Progenitor cell of endocrine pancreas (in vitro differentiated cells): ENCODE measurements around the gene SCN1B. TPM values are rescaled to one million over a fixed set of nuclear protein-coding genes. Genes with fewer than 3 reads are reported as not detected.

Source experiments
- DNase-seq: peaks from one replicate; pipeline ENCODE4 v3.0.0; 2021; ENCODE audit warnings: low spot score; ENCODE audit not compliant: unreplicated experiment
- H3K27ac Mint-ChIP-seq: 2 replicates; pipeline ENCODE4 v1.8.0; 2021; ENCODE audit warnings: mild to moderate bottlenecking, moderate library complexity, mixed read lengths
- H3K27me3 Mint-ChIP-seq: 2 replicates; pipeline ENCODE4 v1.8.0; 2021; ENCODE audit warnings: mixed read lengths
- H3K36me3 Mint-ChIP-seq: 2 replicates; pipeline ENCODE4 v1.8.0; 2022; ENCODE audit warnings: mixed read lengths; ENCODE audit not compliant: insufficient read depth
- H3K4me1 Mint-ChIP-seq: 2 replicates; pipeline ENCODE4 v1.8.0; 2021; ENCODE audit warnings: low read depth, mixed read lengths
- H3K4me3 Mint-ChIP-seq: 2 replicates; pipeline ENCODE4 v1.8.0; 2021; ENCODE audit warnings: low read depth, mild to moderate bottlenecking, moderate library complexity, mixed read lengths
- H3K9me3 Mint-ChIP-seq: 2 replicates; pipeline ENCODE4 v1.8.0; 2021; ENCODE audit warnings: low read depth, mixed read lengths
- total RNA-seq: library from RNA; stranded (reverse); gene quantifications from 2 replicates; pipeline ENCODE4 v1.2.1, GENCODE V29; 2021
- TF ChIP-seq, protein P1 (sequence below): fragments of 200-600 bp; sonication (generic); IDR thresholded peaks from one replicate; pipeline ENCODE4 v1.5.0; 2021; ENCODE audit warnings: antibody characterized with exemption, mild to moderate bottlenecking; ENCODE audit not compliant: unreplicated experiment

Gene SCN1B
- total RNA-seq, 1 donor from 2014 or later: 1.7 TPM

DNA sequence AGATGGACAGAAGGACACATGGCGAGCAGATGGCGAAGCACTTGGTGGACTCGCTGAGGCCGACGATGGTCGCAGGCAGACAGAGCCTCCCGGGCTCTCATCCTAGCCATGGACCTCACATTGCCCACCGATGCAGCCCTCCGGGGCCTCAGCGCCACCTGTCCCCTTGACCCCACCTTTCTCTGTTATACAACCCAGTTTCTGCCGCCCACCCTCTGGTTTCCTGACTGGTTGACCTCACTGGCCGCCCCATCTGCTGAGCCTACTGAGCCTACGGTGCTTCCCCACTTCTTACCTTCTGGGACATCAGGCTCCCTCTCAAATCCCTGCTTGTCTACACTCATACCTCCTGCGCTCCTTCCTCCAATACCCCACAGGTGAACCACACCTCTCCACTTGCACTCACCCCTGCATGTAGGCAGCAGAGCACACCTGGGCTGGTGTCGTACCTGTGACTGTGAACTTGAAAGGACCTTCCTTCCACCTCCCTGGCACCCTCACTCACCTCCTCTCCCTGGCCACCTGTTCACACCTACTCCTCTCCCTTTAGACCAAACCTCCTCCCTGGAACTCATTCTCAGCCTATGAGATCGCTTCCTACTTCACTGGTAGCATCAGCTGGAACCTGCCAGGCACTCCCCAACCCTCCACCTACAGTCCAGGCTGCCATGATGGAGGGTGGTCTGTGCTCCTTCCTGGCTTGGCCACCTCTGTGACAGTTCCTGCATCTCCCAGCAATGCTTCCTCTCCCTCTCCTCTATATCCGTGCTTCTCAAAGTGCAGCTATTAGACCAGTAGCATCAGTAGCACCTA, 47.3 kb downstream of the SCN1B start:
- Mint-ChIP-seq H3K9me3 (no peaks in the 10 kb centered on the region), H3K4me1 (no peaks in the 10 kb centered on the region), H3K27ac (no peak overlapping the region), H3K36me3 (no peaks in the 10 kb centered on the region), H3K27me3 (peaks cover 23% of the 10 kb centered on the region), H3K4me3 (no peak overlapping the region)
- TF ChIP-seq, protein P1, sequence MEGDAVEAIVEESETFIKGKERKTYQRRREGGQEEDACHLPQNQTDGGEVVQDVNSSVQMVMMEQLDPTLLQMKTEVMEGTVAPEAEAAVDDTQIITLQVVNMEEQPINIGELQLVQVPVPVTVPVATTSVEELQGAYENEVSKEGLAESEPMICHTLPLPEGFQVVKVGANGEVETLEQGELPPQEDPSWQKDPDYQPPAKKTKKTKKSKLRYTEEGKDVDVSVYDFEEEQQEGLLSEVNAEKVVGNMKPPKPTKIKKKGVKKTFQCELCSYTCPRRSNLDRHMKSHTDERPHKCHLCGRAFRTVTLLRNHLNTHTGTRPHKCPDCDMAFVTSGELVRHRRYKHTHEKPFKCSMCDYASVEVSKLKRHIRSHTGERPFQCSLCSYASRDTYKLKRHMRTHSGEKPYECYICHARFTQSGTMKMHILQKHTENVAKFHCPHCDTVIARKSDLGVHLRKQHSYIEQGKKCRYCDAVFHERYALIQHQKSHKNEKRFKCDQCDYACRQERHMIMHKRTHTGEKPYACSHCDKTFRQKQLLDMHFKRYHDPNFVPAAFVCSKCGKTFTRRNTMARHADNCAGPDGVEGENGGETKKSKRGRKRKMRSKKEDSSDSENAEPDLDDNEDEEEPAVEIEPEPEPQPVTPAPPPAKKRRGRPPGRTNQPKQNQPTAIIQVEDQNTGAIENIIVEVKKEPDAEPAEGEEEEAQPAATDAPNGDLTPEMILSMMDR: no peak
- DNase-seq: no peak

DNA sequence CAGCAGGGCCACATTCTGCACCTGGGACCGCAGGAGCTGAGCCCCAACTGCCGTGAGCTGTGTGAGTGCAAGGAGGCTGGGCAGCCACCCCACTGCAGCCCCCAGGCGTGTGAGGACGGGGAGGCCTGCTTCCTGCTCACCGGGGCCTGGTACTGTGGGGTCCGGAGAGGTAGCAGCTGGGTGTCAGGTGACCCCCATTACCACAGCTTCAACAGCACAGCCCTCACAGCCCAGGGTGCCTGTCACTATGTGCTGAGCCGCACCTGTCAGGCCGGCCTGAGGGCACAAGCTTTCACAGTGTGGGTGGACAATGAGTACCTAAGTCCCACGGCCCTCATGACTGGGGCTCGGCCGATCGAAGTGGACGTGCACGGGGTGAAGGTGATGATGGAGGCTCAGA, 49.6 kb downstream of the SCN1B start:
- no peak for DNase-seq
- Mint-ChIP-seq H3K4me1 (no peaks in the 10 kb centered on the region), H3K9me3 (no peaks in the 10 kb centered on the region), H3K4me3 (no peak overlapping the region), H3K36me3 (no peaks in the 10 kb centered on the region), H3K27me3 (peaks cover 23% of the 10 kb centered on the region), H3K27ac (no peak overlapping the region)
- TF ChIP-seq, protein P1: no peak

DNA sequence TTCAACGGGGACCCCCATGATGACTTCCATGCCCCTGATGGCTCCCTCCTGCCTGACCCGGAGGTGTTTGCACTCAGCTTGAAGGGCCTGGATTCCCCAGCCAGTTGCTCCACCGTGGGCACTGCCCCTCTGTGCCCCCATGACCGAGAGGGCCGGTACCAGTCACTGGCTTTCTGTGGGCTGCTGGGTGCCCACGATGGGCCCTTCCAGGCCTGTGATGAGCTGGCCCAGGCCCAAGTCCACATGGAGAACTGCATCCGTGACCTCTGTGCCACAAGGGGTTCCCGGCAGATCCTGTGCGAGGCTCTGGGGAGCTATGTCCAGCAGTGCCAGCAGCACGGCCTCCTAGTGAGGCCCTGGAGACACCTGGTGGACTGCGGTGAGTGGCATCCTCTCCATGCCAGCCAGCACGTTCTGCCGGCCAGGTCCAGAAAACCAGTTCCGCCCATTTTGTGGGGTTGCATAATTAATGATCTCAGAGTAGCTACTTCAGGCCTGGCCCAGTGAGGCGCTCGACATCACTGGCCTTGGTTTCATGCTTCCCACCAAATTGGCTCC, 50.4 kb downstream of the SCN1B start:
- TF ChIP-seq, protein P1: no peak
- peaks cover 21% of the 10 kb centered on the region for H3K27me3 Mint-ChIP-seq
- H3K9me3 Mint-ChIP-seq: no peaks in the 10 kb centered on the region
- H3K4me3 Mint-ChIP-seq: no peak overlapping the region
- H3K36me3 Mint-ChIP-seq: no peaks in the 10 kb centered on the region
- no peak for DNase-seq
- H3K4me1 Mint-ChIP-seq: no peaks in the 10 kb centered on the region
- H3K27ac Mint-ChIP-seq: no peak overlapping the region

DNA sequence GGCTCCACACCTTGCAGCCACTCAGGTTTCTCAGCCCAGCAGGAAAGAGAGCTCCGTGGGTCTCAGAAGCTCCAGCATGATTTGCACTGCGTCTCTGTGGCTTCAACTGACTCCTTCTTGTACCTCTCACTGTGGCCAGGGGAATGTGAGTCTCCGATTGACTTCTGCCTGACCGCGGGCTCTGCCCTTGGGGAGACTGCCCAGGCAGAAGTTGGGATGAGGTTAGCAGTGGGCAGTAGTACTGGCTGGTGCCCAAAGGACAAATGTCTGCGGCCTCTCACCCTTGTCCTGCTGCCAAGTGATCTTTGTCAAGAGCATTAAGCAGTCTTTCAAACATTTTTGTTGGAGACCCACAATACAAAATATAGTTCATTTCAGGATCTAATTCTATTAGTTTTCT, 50.9 kb downstream of the SCN1B start:
- no peak for DNase-seq
- H3K36me3 Mint-ChIP-seq: no peaks in the 10 kb centered on the region
- no peak overlapping the region for H3K4me3 Mint-ChIP-seq
- peaks cover 23% of the 10 kb centered on the region for H3K27me3 Mint-ChIP-seq
- TF ChIP-seq, protein P1: no peak
- H3K27ac Mint-ChIP-seq: no peak overlapping the region
- H3K9me3 Mint-ChIP-seq: no peaks in the 10 kb centered on the region
- no peaks in the 10 kb centered on the region for H3K4me1 Mint-ChIP-seq

DNA sequence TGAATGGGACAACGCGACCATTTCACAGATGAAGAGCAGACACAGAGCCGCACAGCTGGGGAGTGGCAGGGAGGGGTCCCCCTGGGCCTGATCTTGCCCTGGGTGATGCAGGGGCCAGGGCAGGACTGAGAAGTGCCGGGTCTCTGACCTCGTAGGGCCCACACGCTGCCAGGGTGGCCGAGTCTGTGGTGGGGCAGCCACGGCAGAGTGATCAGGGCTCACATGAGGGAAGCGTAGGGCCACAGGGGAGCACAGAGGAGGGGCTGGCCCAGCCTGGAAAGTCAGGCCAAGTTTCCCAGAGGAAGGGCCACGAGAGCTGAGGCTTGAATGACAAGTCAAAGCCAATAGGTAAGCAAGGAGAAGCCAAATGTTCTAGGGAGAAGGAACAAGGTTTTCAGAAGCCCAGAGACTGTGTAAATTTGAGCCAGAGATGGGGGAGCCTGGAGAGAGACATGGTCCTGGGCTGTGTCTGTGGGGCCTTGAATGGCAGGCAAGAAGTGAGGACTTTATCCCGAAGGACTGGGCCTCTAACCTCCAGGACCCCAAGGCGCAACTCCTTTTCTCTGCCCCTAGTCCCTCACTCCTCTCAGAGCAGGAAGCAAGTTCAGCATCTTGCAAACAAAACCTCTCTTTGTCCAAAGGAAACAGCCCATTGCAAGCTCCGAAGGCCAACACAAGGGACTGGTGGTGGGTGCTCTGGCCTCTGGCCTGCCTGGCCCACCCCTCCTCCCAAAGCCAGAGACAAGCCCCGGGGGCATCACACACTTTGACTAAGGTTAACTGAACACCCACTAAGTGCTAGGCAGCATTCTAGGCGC, 53.6 kb downstream of the SCN1B start:
- H3K4me3 Mint-ChIP-seq: no peak overlapping the region
- no peak overlapping the region for H3K27ac Mint-ChIP-seq

More for the DNA sequence above, 53.6 kb downstream of the SCN1B start:
- TF ChIP-seq, protein P1: no peak
- H3K36me3 Mint-ChIP-seq: no peaks in the 10 kb centered on the region
- H3K27me3 Mint-ChIP-seq: peaks cover 11% of the 10 kb centered on the region
- DNase-seq: no peak
- H3K4me1 Mint-ChIP-seq: peaks cover 2% of the 10 kb centered on the region
- H3K9me3 Mint-ChIP-seq: no peaks in the 10 kb centered on the region
